Stimulated activated naive CD8-positive, alpha-beta T cell treated with anti-CD3 and anti-CD28 coated beads, Interleukin-15, Interleukin-2, amounts not matched to agents 100 U/mL and 50 U/mL, for 24 hours (primary cell): Measurements from ENCODE around the gene PSMD3.
"Not testable (repeated sequence)": the region's sequence is repeated elsewhere in the genome, so short reads cannot be mapped to it uniquely, and the experiment has no call there.

ENCODE experiments used
- ATAC-seq: fragments of 150-1000 bp; cut with Tn5 transposase; one replicate; pipeline ENCODE4 v1.10.0; 2021
- DNase-seq: peaks from one replicate; pipeline ENCODE4 v3.0.0; 2021

PSMD3 gene

DNA sequence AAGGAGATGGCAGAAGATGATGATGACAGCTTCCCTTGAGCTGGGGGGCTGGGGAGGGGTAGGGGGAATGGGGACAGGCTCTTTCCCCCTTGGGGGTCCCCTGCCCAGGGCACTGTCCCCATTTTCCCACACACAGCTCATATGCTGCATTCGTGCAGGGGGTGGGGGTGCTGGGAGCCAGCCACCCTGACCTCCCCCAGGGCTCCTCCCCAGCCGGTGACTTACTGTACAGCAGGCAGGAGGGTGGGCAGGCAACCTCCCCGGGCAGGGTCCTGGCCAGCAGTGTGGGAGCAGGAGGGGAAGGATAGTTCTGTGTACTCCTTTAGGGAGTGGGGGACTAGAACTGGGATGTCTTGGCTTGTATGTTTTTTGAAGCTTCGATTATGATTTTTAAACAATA lies 16.9 kb downstream of the PSMD3 start:
- ATAC-seq (no peak), DNase-seq (no peak)

DNA sequence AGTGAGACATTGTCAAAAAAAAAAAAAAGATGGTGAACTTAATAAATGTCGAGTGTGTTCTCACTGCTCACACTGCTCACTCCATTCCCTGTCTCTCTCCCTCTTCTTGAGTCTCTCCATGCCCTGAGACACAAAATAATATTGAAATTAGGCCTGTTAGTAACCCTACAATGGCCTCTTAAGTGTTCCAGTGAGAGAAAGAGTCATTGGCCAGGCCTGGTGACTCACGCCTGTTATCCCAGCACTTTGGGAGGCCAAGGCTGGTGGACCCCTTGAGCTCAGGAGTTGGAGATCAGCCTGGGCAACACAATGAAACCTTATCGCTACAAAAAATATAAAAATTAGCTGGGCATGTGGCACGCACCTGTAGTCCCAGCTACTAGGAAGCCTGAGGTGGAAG lies 18.5 kb downstream of the PSMD3 start:
- ATAC-seq (no peak), DNase-seq (no peak)

DNA sequence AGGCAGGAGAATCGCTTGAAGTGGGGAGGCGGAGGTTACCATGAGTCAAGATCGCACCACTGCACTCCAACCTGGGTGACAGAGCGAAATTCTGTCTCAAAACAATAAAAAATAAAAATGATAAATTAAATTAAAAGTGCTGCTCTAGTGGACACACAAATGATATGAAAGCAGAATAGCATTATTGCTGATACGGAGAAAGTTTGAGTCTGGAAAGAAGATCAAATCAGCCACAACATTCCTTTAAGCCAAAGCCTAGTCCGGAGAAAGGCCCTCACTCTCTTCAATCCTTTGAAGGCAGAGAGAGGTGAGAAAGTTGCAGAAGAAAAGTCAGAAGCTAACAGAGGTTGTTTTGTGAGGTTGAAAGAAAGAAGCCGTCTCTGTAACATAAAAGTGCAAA lies 19.6 kb downstream of the PSMD3 start:
- no peak for ATAC-seq
- DNase-seq: no peak

DNA sequence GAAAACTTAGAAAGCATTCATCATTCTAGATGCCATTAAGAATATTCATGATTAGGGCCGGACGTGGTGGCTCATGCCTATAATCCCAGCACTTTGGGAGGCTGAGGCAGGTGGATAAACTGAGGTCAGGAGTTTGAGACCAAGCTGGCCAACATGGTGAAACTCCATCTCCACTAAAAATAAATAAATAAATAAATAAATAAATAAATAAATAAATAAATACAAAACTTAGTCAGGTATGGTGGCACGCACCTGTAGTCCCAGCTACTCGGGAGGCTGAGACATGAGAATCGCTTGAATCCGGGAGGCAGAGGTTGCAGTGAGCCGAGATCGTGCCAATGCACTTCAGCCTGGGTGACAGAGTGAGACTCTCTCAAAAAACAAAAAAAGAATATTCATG lies 20.7 kb downstream of the PSMD3 start:
- ATAC-seq, DNase-seq: not testable (repeated sequence)

DNA sequence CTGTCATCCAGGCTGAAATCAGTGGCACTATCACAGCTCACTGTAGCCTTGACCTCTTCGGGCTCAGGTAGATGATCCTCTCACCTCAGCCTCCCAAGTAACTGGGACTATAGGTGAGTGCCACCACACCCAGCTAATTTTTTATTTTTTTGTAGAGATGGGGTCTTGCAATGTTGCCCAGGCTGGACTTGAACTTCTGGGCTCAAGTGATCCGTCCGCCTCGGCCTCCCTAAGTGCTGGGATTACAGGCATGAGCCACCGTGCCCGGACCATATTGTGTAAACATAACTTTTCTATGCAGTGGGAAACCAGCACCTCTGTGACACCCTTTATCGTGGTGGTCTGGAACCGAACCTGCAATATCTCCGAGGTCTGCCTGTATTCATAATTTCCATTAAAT lies 23.5 kb downstream of the PSMD3 start:
- ATAC-seq: no peak
- DNase-seq: no peak

DNA sequence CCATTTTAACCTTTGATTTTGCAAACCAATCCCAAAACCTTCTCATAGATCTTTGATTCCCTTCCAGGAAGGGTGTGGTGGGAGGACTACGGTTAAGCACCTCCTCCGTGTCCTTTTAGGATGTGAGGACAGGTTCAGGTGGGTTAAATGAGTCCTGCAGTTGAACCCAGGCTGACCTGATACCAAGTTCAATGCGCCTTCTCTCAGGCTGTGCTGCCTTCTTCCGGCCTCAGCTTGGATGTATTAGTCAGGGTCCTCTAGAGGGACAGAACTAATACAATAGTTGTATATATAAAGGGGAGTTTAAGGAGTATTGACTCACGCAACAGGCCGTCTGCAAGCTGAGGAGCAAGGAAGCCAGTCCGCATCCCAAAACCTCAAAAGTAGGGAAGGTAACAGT lies 24.1 kb downstream of the PSMD3 start:
- no peak for ATAC-seq
- no peak for DNase-seq

DNA sequence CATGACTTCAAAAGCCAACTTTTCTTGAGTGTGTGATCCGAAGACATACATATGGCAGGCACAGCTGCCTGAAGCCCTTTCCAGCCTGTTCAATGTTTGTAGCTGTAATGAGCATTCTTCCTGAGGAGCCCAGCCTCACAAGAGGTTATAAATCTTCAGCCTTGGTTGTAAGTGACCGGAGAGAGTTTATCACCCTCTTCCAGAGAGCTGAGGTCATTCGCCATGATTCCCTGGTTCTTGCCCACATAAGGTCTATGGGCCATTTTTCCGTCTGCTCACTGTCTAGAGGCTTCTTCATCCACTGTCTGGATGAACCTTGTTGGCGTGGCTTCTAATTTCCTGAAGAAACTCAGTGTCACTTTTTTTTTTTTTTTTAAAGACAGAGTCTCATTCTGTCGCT lies 24.9 kb downstream of the PSMD3 start:
- DNase-seq (no peak), ATAC-seq (no peak)

DNA sequence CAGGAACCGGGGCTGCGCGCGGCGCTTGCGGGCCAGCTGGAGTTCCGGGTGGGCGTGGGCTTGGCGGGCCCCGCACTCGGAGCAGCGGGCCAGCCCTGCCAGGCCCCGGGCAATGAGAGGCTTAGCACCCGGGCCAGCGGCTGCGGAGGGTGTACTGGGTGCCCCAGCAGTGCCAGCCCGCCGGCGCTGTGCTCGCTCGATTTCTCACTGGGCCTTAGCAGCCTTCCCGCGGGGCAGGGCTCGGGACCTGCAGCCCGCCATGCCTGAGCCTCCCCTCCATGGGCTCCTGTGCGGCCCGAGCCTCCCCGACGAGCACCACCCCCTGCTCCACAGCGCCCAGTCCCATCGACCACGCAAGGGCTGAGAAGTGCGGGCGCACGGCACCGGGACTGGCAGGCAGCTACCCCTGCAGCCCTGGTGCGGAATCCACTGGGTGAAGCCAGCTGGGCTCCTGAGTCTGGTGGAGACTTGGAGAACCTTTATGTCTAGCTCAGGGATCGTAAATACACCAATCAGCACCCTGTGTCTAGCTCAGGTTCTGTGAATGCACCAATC lies 30.4 kb downstream of the PSMD3 start:
- ATAC-seq: not testable (repeated sequence)

DNA sequence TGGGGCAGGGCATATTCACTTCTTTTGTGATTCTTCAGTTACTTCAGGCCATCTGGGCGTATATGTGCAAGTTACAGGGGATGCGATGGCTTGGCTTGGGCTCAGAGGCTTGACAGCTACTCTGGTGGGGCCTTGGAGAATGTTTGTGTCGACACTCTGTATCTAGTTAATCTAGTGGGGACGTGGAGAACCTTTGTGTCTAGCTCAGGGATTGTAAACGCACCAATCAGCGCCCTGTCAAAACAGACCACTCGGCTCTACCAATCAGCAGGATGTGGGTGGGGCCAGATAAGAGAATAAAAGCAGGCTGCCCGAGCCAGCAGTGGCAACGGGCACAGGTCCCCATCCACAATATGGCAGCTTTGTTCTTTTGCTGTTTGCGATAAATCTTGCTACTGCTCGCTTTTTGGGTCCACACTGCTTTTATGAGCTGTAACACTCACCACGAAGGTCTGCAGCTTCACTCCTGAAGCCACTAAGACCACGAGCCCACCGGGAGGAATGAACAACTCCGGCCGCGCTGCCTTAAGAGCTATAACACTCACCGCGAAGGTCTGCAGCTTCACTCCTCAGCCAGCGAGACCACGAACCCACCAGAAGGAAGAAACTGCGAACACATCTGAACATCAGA lies 31.5 kb downstream of the PSMD3 start:
- not testable (repeated sequence) for ATAC-seq, DNase-seq

More for the DNA sequence above, 30.4 kb downstream of the PSMD3 start:
- not testable (repeated sequence) for DNase-seq

DNA sequence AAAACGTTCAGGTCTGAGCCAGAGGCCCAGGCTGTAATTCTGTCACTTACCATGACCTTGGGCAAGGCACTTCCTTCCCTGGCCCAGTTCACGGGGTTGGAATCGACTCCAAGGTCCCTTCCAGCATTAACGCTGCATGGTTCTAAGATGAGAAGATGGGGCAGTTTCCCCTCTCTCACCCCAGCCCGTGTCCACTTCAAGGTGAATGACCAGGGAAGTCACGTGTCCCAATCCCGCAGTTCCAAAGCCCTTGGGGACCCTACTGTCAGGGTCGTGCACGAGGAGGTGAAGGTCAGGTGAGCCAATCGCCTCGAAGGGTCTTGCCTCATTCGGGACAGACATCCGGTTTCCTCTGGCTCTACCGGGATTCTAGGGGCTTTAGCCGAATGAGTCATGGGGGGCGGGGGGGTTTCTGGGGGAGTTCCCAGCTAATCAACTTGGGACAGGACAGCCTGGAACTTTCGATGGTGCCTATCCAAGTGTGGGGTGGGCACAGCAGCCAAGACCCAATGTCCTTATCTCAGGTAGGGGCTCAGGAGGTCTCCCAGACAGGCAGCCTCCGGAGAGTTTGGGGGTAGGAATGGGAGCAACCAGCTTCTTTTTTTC lies 33.9 kb downstream of the PSMD3 start:
- DNase-seq (no peak), ATAC-seq (no peak)

DNA sequence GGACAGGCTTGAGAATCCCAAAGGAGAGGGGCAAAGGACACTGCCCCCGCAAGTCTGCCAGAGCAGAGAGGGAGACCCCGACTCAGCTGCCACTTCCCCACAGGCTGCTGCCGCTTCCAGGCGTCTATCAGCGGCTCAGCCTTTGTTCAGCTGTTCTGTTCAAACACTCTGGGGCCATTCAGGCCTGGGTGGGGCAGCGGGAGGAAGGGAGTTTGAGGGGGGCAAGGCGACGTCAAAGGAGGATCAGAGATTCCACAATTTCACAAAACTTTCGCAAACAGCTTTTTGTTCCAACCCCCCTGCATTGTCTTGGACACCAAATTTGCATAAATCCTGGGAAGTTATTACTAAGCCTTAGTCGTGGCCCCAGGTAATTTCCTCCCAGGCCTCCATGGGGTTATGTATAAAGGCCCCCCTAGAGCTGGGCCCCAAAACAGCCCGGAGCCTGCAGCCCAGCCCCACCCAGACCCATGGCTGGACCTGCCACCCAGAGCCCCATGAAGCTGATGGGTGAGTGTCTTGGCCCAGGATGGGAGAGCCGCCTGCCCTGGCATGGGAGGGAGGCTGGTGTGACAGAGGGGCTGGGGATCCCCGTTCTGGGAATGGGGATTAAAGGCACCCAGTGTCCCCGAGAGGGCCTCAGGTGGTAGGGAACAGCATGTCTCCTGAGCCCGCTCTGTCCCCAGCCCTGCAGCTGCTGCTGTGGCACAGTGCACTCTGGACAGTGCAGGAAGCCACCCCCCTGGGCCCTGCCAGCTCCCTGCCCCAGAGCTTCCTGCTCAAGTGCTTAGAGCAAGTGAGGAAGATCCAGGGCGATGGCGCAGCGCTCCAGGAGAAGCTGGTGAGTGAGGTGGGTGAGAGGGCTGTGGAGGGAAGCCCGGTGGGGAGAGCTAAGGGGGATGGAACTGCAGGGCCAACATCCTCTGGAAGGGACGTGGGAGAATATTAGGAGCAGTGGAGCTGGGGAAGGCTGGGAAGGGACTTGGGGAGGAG lies 34.7 kb downstream of the PSMD3 start, which contains the start of gene CSF3:
CSF3 (plus strand) TSS at position 436 of the 993 bp plus-strand sequence; CDS start at position 471, 35 bp downstream.
- no peak for DNase-seq
- ATAC-seq: no peak

DNA sequence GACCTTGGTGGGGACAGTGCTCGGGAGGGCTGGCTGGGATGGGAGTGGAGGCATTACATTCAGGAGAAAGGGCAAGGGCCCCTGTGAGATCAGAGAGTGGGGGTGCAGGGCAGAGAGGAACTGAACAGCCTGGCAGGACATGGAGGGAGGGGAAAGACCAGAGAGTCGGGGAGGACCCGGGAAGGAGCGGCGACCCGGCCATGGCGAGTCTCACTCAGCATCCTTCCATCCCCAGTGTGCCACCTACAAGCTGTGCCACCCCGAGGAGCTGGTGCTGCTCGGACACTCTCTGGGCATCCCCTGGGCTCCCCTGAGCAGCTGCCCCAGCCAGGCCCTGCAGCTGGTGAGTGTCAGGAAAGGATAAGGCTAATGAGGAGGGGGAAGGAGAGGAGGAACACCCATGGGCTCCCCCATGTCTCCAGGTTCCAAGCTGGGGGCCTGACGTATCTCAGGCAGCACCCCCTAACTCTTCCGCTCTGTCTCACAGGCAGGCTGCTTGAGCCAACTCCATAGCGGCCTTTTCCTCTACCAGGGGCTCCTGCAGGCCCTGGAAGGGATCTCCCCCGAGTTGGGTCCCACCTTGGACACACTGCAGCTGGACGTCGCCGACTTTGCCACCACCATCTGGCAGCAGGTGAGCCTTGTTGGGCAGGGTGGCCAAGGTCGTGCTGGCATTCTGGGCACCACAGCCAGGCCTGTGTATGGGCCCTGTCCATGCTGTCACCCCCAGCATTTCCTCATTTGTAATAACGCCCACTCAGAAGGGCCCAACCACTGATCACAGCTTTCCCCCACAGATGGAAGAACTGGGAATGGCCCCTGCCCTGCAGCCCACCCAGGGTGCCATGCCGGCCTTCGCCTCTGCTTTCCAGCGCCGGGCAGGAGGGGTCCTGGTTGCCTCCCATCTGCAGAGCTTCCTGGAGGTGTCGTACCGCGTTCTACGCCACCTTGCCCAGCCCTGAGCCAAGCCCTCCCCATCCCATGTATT lies 35.7 kb downstream of the PSMD3 start:
- DNase-seq (no peak), ATAC-seq (no peak)

DNA sequence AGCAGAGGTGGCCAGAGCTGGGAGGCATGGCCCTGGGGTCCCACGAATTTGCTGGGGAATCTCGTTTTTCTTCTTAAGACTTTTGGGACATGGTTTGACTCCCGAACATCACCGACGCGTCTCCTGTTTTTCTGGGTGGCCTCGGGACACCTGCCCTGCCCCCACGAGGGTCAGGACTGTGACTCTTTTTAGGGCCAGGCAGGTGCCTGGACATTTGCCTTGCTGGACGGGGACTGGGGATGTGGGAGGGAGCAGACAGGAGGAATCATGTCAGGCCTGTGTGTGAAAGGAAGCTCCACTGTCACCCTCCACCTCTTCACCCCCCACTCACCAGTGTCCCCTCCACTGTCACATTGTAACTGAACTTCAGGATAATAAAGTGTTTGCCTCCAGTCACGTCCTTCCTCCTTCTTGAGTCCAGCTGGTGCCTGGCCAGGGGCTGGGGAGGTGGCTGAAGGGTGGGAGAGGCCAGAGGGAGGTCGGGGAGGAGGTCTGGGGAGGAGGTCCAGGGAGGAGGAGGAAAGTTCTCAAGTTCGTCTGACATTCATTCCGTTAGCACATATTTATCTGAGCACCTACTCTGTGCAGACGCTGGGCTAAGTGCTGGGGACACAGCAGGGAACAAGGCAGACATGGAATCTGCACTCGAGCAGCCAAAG lies 36.9 kb downstream of the PSMD3 start:
- DNase-seq (no peak), ATAC-seq (no peak)

DNA sequence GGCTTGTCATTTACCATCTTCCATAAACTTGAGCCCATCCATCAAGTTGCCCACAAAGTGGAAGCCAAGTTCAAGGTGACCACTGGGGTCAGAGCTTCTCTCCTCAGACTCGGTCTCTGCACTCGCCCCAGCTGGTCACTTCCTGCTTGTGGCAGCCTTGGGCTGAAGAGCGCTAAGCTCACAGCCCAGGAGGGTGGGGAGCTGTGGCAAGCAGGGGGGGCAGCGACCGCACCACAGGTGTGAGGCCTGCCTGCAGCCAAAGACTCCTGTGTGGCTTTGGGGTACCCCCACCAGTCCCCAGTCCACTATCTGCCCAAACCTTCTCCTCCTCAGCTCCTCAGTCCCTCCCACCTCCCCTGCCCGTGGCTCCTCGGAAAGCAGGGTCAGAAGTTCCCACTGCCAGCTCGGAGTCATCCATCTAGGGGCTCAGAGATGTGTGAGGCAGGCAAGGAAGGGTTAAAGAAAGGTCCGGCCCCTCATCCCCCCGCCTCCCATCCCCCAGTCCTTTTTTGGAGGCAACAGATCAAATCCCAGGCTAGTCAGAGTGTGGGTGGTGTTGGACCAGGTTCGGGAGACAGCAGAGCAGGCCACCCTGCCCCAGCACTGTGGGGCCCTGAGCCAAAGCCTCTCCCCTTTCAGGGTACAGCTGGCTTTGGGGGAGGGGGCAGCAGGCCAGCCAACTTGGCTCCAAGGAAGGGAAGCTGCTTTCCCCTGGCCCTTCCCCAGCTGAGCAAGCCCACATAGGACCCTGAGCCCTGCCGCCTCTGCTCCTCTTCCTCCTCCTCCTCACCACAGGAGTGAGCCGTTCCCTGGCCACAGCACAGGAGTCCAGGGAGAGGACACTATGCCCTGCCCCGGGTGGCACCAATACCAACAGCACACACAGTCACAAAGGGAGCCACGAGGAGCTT lies 37.9 kb downstream of the PSMD3 start:
- DNase-seq (no peak), ATAC-seq (no peak)

DNA sequence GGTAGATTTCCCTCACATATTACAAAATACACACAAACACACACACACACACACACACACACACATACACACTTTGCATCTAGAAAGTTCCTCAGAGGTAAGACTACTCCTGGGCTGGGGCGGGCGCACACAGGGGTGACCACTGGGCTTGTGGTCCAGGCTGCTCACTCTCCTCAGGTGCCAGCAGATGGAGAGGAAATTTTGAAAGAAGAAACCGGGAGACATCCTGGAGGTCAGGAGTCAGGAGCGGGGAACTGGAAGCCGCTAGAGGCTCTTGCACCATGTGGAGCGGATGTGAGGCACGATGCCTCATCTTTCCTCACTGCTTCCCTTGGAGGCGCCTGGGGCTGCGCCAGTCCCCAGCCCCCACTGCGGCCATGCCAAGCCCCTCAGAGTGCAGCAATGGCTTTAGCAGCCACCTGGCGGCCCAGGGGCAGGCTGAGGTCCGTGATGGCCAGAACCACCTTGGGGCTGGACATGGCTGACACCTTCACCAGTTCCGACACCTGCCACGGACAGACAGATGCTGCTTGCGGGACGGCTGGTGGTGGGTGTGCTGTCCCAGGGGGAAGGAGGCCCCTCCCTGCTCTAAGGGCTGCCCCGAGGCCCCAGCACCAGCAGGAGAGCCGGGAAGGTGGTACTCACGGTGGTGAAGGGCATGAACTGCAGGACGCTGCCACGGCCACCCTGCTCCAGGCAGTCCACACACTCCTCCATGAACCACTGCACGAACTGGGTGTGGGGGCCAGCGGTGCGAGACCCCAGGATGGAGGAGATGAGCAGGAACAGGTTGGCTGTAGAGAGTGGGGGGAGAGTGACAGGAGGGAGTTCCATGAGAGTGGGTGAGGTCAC lies 38.8 kb downstream of the PSMD3 start:
- DNase-seq: no peak
- no peak for ATAC-seq

DNA sequence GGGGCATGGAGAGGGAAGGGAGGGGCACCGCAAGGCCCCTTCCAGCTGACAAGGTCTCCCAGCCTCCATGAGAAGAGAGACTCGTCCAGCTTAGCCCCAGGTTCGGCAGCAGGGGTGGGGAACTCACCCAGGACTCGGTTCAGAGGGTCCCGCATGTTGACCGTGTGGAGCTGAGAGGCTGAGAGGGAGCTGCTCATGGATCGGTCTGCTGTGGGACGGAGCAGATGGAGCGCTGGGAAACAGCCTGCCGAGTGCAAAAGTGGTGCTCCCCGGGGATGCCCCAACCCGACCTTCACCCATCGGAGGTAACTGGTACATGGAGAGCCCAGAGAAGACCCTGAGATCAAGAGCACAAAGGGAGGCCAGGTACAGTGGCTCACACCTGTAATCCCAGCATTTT lies 39.5 kb downstream of the PSMD3 start:
- no peak for ATAC-seq

DNA sequence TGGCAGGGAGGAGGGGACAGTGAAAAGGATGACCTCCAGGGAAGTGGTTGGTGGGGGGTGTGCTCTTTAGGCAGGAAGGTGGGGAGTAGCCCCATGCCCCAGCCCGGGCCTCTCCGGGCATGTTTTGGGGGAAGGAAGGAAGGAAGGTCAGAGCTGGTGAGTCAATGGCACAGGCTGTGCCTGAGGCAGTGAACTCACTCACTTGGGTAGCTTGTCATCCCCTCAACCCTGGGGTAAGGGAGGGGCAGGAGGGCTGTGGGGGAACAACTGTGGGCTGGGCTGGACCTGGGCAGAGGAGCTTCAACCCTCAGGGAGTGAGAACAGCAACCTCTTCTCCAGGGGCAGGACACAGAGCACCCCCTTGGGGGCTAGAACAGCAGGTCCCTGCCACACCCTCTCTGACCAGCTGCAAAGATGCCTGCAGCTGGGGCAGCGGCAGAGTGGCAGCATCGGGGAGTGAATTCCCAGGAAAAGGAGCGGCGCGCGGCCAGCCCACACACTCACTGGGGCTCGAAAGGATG lies 40.9 kb downstream of the PSMD3 start:
- ATAC-seq (peak; percentile 6), DNase-seq (no peak)

More for the DNA sequence above, 39.5 kb downstream of the PSMD3 start:
- no peak for DNase-seq

DNA sequence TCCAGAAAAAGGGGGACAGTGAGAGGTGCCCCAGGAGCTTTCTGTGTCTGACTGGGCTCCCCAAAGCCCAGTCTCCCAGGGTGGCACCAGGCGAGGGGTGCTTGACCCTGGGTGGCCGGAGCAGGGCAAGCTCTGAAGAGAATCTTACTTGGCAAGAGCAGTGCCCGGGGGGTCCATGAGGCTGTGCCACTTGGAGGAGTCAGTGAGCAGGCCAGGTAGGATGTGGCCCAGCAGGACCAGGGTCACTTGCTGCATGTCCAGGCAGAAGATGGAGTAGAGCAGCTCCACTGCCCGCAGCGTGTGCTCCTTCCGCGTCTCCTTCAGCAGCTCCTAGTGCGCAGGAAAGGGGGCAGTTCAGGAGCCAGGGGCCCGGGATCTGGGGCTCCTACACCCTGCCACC lies 41.9 kb downstream of the PSMD3 start:
- no peak for DNase-seq
- no peak for ATAC-seq
